Nephron progenitor cell (in vitro differentiated cells): ENCODE data around the gene TPRA1.
"Not testable (repeated sequence)": the region's sequence is repeated elsewhere in the genome, so short reads cannot be mapped to it uniquely, and the experiment has no call there.

Experiments
- DNase-seq: peaks from one replicate; pipeline ENCODE4 v3.0.0; 2021
- H3K27ac Mint-ChIP-seq: 2 replicates; pipeline ENCODE4 v1.8.0; 2021; ENCODE audit warnings: mild to moderate bottlenecking, moderate library complexity, mixed read lengths
- H3K27me3 Mint-ChIP-seq: 2 replicates; pipeline ENCODE4 v1.8.0; 2021; ENCODE audit warnings: mild to moderate bottlenecking, low read depth, mixed read lengths; ENCODE audit not compliant: poor library complexity
- H3K36me3 Mint-ChIP-seq: 2 replicates; pipeline ENCODE4 v1.8.0; 2021; ENCODE audit warnings: low read depth, mixed read lengths
- H3K4me1 Mint-ChIP-seq: 2 replicates; pipeline ENCODE4 v1.8.0; 2021; ENCODE audit warnings: mixed read lengths
- H3K4me3 Mint-ChIP-seq: 2 replicates; pipeline ENCODE4 v1.8.0; 2021; ENCODE audit warnings: mild to moderate bottlenecking, moderate library complexity, mixed read lengths
- H3K9me3 Mint-ChIP-seq: 2 replicates; pipeline ENCODE4 v1.8.0; 2021; ENCODE audit warnings: mild to moderate bottlenecking, moderate library complexity, mixed read lengths
- CTCF ChIP-seq: fragments of 200-600 bp; sonication (generic); IDR thresholded peaks from 2 replicates; pipeline ENCODE4 v1.5.0; 2021; ENCODE audit warnings: antibody characterized with exemption

TPRA1 gene

DNA sequence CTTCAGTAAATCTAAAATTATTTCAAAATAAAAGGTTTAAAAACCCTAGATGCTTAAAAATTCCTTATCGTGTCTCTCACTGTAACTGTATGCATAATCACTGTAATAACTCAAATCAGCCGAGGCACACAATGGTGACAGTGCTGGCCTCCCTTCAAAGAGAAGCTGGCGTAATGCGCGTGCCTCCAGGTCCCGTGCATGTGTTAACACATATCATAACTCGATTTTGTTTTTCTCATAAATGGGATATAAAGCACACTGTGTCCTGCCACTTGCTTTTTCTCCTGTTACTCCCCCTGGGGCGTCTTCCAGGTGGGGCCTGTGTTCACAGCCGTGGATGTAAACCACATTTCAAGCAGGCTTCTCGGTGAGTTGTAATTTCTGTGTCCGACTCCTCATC, 56.0 kb downstream of the TPRA1 start:
- Mint-ChIP-seq H3K27me3 (peaks cover 17% of the 10 kb centered on the region), H3K4me1 (peaks cover 35% of the 10 kb centered on the region), H3K36me3 (no peaks in the 10 kb centered on the region), H3K4me3 (no peak overlapping the region), H3K9me3 (peaks cover 8% of the 10 kb centered on the region), H3K27ac (no peak overlapping the region)
- TF ChIP-seq CTCF: no peak
- no peak for DNase-seq

GRCh38 chr3:127534161-127534451, 56.4 kb downstream of the TPRA1 start:
- Mint-ChIP-seq H3K4me3 (no peak overlapping the region), H3K27ac (no peak overlapping the region), H3K36me3 (no peaks in the 10 kb centered on the region), H3K9me3 (peaks cover 10% of the 10 kb centered on the region), H3K4me1 (peaks cover 31% of the 10 kb centered on the region), H3K27me3 (peaks cover 17% of the 10 kb centered on the region)
- TF ChIP-seq CTCF: no peak
- no peak for DNase-seq

- Mint-ChIP-seq H3K4me3 (no peak overlapping the region), H3K4me1 (peaks cover 29% of the 10 kb centered on the region), H3K36me3 (no peaks in the 10 kb centered on the region), H3K27ac (no peak overlapping the region), H3K9me3 (peaks cover 17% of the 10 kb centered on the region), H3K27me3 (peaks cover 17% of the 10 kb centered on the region)
- TF ChIP-seq CTCF: no peak
- no peak for DNase-seq
These were observed 57.9 kb downstream of the TPRA1 start for GRCh38 chr3:127532561-127533203.

GRCh38 chr3:127531821-127532220, 58.7 kb downstream of the TPRA1 start:
- H3K9me3 Mint-ChIP-seq: peaks cover 17% of the 10 kb centered on the region
- H3K4me1 Mint-ChIP-seq: peaks cover 20% of the 10 kb centered on the region
- no peak for DNase-seq
- peaks cover 20% of the 10 kb centered on the region for H3K27me3 Mint-ChIP-seq
- no peak overlapping the region for H3K27ac Mint-ChIP-seq
- no peaks in the 10 kb centered on the region for H3K36me3 Mint-ChIP-seq
- H3K4me3 Mint-ChIP-seq: no peak overlapping the region
- TF ChIP-seq CTCF: no peak

- Mint-ChIP-seq H3K27me3 (peaks cover 27% of the 10 kb centered on the region), H3K4me1 (peaks cover 11% of the 10 kb centered on the region), H3K9me3 (peaks cover 17% of the 10 kb centered on the region)
- not testable (repeated sequence) for DNase-seq, H3K4me3 Mint-ChIP-seq, H3K27ac Mint-ChIP-seq, H3K36me3 Mint-ChIP-seq
These were observed 59.7 kb downstream of the TPRA1 start for GRCh38 chr3:127530863-127531262.

- Mint-ChIP-seq H3K27ac (no peak overlapping the region), H3K27me3 (peaks cover 23% of the 10 kb centered on the region), H3K9me3 (peaks cover 17% of the 10 kb centered on the region), H3K36me3 (no peaks in the 10 kb centered on the region), H3K4me1 (peaks cover 8% of the 10 kb centered on the region), H3K4me3 (no peak overlapping the region)
- no peak for TF ChIP-seq CTCF
- DNase-seq: no peak
These were observed 61.0 kb downstream of the TPRA1 start for GRCh38 chr3:127529346-127530188.
